SU-DHL-6 (cell line): Measurements from ENCODE around the gene EEF1E1.
A peak's percentile ranks its signal among the peaks of the same experiment; 100 is the strongest.

Experiments
- H2AFZ ChIP-seq: fragments of 200-600 bp; sonication (generic); 2 replicates; pipeline ENCODE4 v1.6.1; 2014; ENCODE audit warnings: low read depth, mild to moderate bottlenecking, moderate library complexity, mixed read lengths, antibody characterized with exemption, low read length; ENCODE audit not compliant: severe bottlenecking
- H3F3A ChIP-seq: fragments of 200-600 bp; shearing (Covaris generic); 2 replicates; pipeline ENCODE4 v1.6.0; 2016; ENCODE audit warnings: antibody characterized with exemption, mild to moderate bottlenecking; ENCODE audit not compliant: insufficient read depth
- H3K27ac ChIP-seq: fragments of 200-600 bp; sonication (generic); 2 replicates; pipeline ENCODE4 v1.5.1; 2016; ENCODE audit warnings: low read depth, mild to moderate bottlenecking, low read length, moderate library complexity, mixed read lengths
- H3K27me3 ChIP-seq: fragments of 200-600 bp; sonication (generic), shearing (Covaris generic); 2 replicates; pipeline ENCODE4 v1.6.0; 2014; ENCODE audit warnings: mild to moderate bottlenecking, low read length
- H3K36me3 ChIP-seq: fragments of 200-600 bp; sonication (generic); 2 replicates; pipeline ENCODE4 v1.6.1; 2014; ENCODE audit warnings: mild to moderate bottlenecking, low read length, mixed read lengths
- H3K4me2 ChIP-seq: fragments of 300-600, 200-600 bp; shearing (Covaris generic), sonication (generic); 2 replicates; pipeline ENCODE4 v1.6.0; 2014; ENCODE audit warnings: low read length, low read depth, mild to moderate bottlenecking; ENCODE audit not compliant: poor library complexity, severe bottlenecking
- H3K4me3 ChIP-seq: fragments of 200-600 bp; sonication (generic); 2 replicates; pipeline ENCODE4 v1.5.1; 2014; ENCODE audit warnings: antibody characterized with exemption, low read length, mild to moderate bottlenecking, mixed read lengths; ENCODE audit not compliant: insufficient read depth, poor library complexity, severe bottlenecking
- H3K79me2 ChIP-seq: fragments of 200-600 bp; sonication (generic); 2 replicates; pipeline ENCODE4 v1.6.1; 2014; ENCODE audit warnings: mild to moderate bottlenecking, low read length, moderate library complexity; ENCODE audit not compliant: insufficient read depth
- H3K9ac ChIP-seq: fragments of 200-600 bp; sonication (generic); 2 replicates; pipeline ENCODE4 v1.7.0; 2014; ENCODE audit warnings: mild to moderate bottlenecking, low read length
- H3K9me2 ChIP-seq: fragments of 200-600 bp; sonication (generic); replicated peaks from 2 replicates; pipeline ENCODE4 v1.6.1; 2014; ENCODE audit warnings: low read length; ENCODE audit not compliant: insufficient read depth
- H3K9me3 ChIP-seq: fragments of 200-600 bp; sonication (generic); 2 replicates; pipeline ENCODE4 v1.6.1; 2014; ENCODE audit warnings: low read length, mixed read lengths; ENCODE audit not compliant: insufficient read depth
- H4K20me1 ChIP-seq: fragments of 200-600 bp; sonication (generic); 2 replicates; pipeline ENCODE4 v1.6.1; 2014; ENCODE audit warnings: low read depth, mild to moderate bottlenecking, antibody characterized with exemption, low read length, moderate library complexity, mixed read lengths
- CTCF ChIP-seq: fragments of 200-600 bp; sonication (generic); IDR thresholded peaks from one replicate; pipeline ENCODE4 v1.5.1; 2017; ENCODE audit warnings: antibody characterized with exemption, mild to moderate bottlenecking, low read length, moderate library complexity; ENCODE audit not compliant: insufficient read depth, poor library complexity, severe bottlenecking
- EZH2phosphoT487 ChIP-seq: fragments of 200-600 bp; sonication (generic), shearing (Covaris generic); conservative IDR thresholded peaks from 2 replicates; pipeline ENCODE4 v1.6.1; 2018; ENCODE audit warnings: mild to moderate bottlenecking, antibody characterized with exemption, low read length, moderate library complexity, mixed read lengths

The EEF1E1 gene

GRCh38 chr6:8131265-8131897 is 29.0 kb upstream of the EEF1E1 start:
- Histone ChIP-seq H3K9me2 (no peaks in the 10 kb centered on the region), H3K9me3 (no peaks in the 10 kb centered on the region), H3K9ac (no peak overlapping the region), H3K4me3 (no peak overlapping the region), H4K20me1 (no peaks in the 10 kb centered on the region), H2AFZ (no peak overlapping the region), H3K79me2 (no peaks in the 10 kb centered on the region), H3F3A (no peaks in the 10 kb centered on the region), H3K27me3 (no peaks in the 10 kb centered on the region), H3K27ac (no peak overlapping the region), H3K36me3 (no peaks in the 10 kb centered on the region), H3K4me2 (no peak overlapping the region)
- TF ChIP-seq CTCF (peak; percentile 45), EZH2phosphoT487 (no peak)

- no peak overlapping the region for H3K27ac ChIP-seq
- no peak overlapping the region for H3K4me2 ChIP-seq
- no peaks in the 10 kb centered on the region for H3F3A ChIP-seq
- no peak overlapping the region for H3K4me3 ChIP-seq
- H4K20me1 ChIP-seq, result no peaks in the 10 kb centered on the region
- H3K36me3 ChIP-seq, result no peaks in the 10 kb centered on the region
- H2AFZ ChIP-seq, result no peak overlapping the region
- H3K79me2 ChIP-seq, result no peaks in the 10 kb centered on the region
- H3K9ac ChIP-seq, result no peak overlapping the region
- TF ChIP-seq EZH2phosphoT487, result no peak
- TF ChIP-seq CTCF, result no peak
- H3K27me3 ChIP-seq, result no peaks in the 10 kb centered on the region
- no peaks in the 10 kb centered on the region for H3K9me2 ChIP-seq
- H3K9me3 ChIP-seq, result no peaks in the 10 kb centered on the region
Measured at GRCh38 chr6:8130399-8130798, 28.1 kb upstream of the EEF1E1 start.

GRCh38 chr6:8123236-8123635 is 20.9 kb upstream of the EEF1E1 start:
- Histone ChIP-seq H3K9ac (no peak overlapping the region), H3K4me3 (no peak overlapping the region), H3K4me2 (no peak overlapping the region), H4K20me1 (no peaks in the 10 kb centered on the region), H3K79me2 (no peaks in the 10 kb centered on the region), H3K27ac (no peak overlapping the region), H3K36me3 (no peaks in the 10 kb centered on the region), H3K9me3 (no peaks in the 10 kb centered on the region), H3K27me3 (no peaks in the 10 kb centered on the region), H3K9me2 (no peaks in the 10 kb centered on the region), H3F3A (no peaks in the 10 kb centered on the region), H2AFZ (no peak overlapping the region)
- TF ChIP-seq CTCF, result no peak
- no peak for TF ChIP-seq EZH2phosphoT487
